HepG2 (cell line): ENCODE measurements around the gene RDH14. TPM values are rescaled to one million over a fixed set of nuclear protein-coding genes. Genes with fewer than 3 reads are reported as not detected.

ENCODE experiments used
- ERF ChIP-seq: IDR thresholded peaks from 2 replicates; pipeline ENCODE4 v1.6.1; 2018; ENCODE audit warnings: missing biosample characterization, missing genetic modification reagents
- EZH2 ChIP-seq: conservative IDR thresholded peaks from 2 replicates; pipeline ENCODE4 v1.6.1; 2012; ENCODE audit warnings: mild to moderate bottlenecking, low read depth, low read length, moderate library complexity
- FOXA1 ChIP-seq, 2 experiments: fragments of 450-650 bp in 1 of 2; sonication (generic) in 1 of 2; formaldehyde crosslinking in 1 of 2; IDR thresholded peaks; 2 replicates each; pipeline versions ENCODE4 v1.4.0 to v1.6.1; 2016 to 2020; ENCODE audit warnings: missing genetic modification reagents in 1 of 2
- JUNB ChIP-seq: sonication (generic); formaldehyde crosslinking; IDR thresholded peaks from 2 replicates; pipeline ENCODE4 v1.8.0; 2022; ENCODE audit warnings: missing genetic modification reagents, mild to moderate bottlenecking, borderline replicate concordance
- MATR3 ChIP-seq: sonication (generic); formaldehyde crosslinking; IDR thresholded peaks from 2 replicates; pipeline ENCODE4 v1.4.0; 2020; ENCODE audit warnings: missing genetic modification reagents
- MTA3 ChIP-seq: sonication (generic); formaldehyde crosslinking; IDR thresholded peaks from 2 replicates; pipeline ENCODE4 v1.4.0; 2020; ENCODE audit warnings: missing genetic modification reagents
- NFKBIZ ChIP-seq: IDR thresholded peaks from 2 replicates; pipeline ENCODE4 v1.6.1; 2018; ENCODE audit warnings: missing genetic modification reagents, missing compliant biosample characterization
- POLR2AphosphoS5 ChIP-seq: IDR thresholded peaks from 2 replicates; pipeline ENCODE4 v1.6.1; 2012; ENCODE audit warnings: low read depth, low read length
- RXRB ChIP-seq: IDR thresholded peaks from 2 replicates; pipeline ENCODE4 v1.6.1; 2016; ENCODE audit warnings: borderline replicate concordance, missing genetic modification reagents, missing compliant biosample characterization
- SNAI1 ChIP-seq: sonication (generic); formaldehyde crosslinking; IDR thresholded peaks from 2 replicates; pipeline ENCODE4 v1.5.0; 2020; ENCODE audit warnings: mild to moderate bottlenecking, missing genetic modification reagents, borderline replicate concordance
- SOX13 ChIP-seq, 3 experiments: fragments of 450-650 bp in 1 of 3; sonication (generic) in 1 of 3; formaldehyde crosslinking in 1 of 3; IDR thresholded peaks in 2 of 3; conservative IDR thresholded peaks in 1 of 3; 2 replicates each; pipeline versions ENCODE4 v1.5.0 to v1.6.1; 2016 to 2020; ENCODE audit warnings: antibody characterized with exemption in 1 of 3, mild to moderate bottlenecking in 1 of 3, missing compliant biosample characterization in 1 of 3, missing genetic modification reagents in 1 of 3, moderate library complexity in 1 of 3
- SP140L ChIP-seq: sonication (generic); formaldehyde crosslinking; IDR thresholded peaks from 2 replicates; pipeline ENCODE4 v1.4.0; 2020; ENCODE audit warnings: missing genetic modification reagents, borderline replicate concordance
- TAF15 ChIP-seq: fragments of 200-400 bp; formaldehyde crosslinking; IDR thresholded peaks from one replicate; pipeline ENCODE4 v1.6.1; 2018; ENCODE audit warnings: mild to moderate bottlenecking, low read depth, low read length; ENCODE audit not compliant: poor library complexity, severe bottlenecking
- U2AF1 ChIP-seq: fragments of 200-400 bp; formaldehyde crosslinking; optimal IDR thresholded peaks from 2 replicates; pipeline ENCODE3; 2017; ENCODE audit warnings: mild to moderate bottlenecking, low read depth, low read length
- ZFP62 ChIP-seq: sonication (generic); formaldehyde crosslinking; IDR thresholded peaks from 2 replicates; pipeline ENCODE4 v1.4.0; 2020; ENCODE audit warnings: missing genetic modification reagents
- ZNF317 ChIP-seq: sonication (generic); formaldehyde crosslinking; IDR thresholded peaks from 2 replicates; pipeline ENCODE4 v1.5.0; 2020; ENCODE audit warnings: mild to moderate bottlenecking, missing genetic modification reagents
- ZNF451 ChIP-seq: sonication (generic); formaldehyde crosslinking; IDR thresholded peaks from 2 replicates; pipeline ENCODE4 v1.5.0; 2020; ENCODE audit warnings: mild to moderate bottlenecking, missing genetic modification reagents
- ZNF563 ChIP-seq: sonication (generic); formaldehyde crosslinking; IDR thresholded peaks from 2 replicates; pipeline ENCODE4 v1.8.0; 2022; ENCODE audit warnings: mild to moderate bottlenecking, moderate library complexity, missing genetic modification reagents
- ZNF75D ChIP-seq: sonication (generic); formaldehyde crosslinking; IDR thresholded peaks from 2 replicates; pipeline ENCODE4 v1.8.1; 2023; ENCODE audit warnings: missing genetic modification reagents, mild to moderate bottlenecking, borderline replicate concordance
- ZSCAN30 ChIP-seq: sonication (generic); formaldehyde crosslinking; IDR thresholded peaks from 2 replicates; pipeline ENCODE4 v1.5.0; 2020; ENCODE audit warnings: mild to moderate bottlenecking, missing genetic modification reagents
- polyA plus RNA-seq, 8 experiments: library from polyadenylated mRNA; depleted of rRNA in 3 of 8; stranded (reverse) in 7 of 8; unstranded in 1 of 8; fragments of >200 nt; fragmentation: Illumina TruSeq in 4 of 8; extraction: Trizol in 4 of 8; gene quantifications; 2 replicates each; pipeline versions ENCODE4 v1.2.1 to v1.2.3, GENCODE V29; 2011 to 2016; ENCODE audit warnings: low read depth in 4 of 8, missing spikeins in 1 of 8, mixed read lengths in 1 of 8; ENCODE audit not compliant: insufficient read depth in 1 of 8
- total RNA-seq, 5 experiments: library from RNA; depleted of rRNA; stranded (reverse); fragments of >200 nt; fragmentation: Illumina TruSeq; extraction: Trizol; gene quantifications; 2 replicates each; pipeline ENCODE4 v1.2.3, GENCODE V29; 2016; ENCODE audit warnings: low read depth in 1 of 5
- TF ChIP-seq, protein P1 (sequence below): sonication (generic); formaldehyde crosslinking; IDR thresholded peaks from 2 replicates; pipeline ENCODE4 v1.4.0; 2020; ENCODE audit warnings: missing genetic modification reagents

Gene RDH14
- total and polyA plus RNA-seq, 2 of the 13 experiments (the other 11 are each of a cell fraction or from before 2014, with no cell fraction given), result 27.4 to 39.9 TPM

DNA sequence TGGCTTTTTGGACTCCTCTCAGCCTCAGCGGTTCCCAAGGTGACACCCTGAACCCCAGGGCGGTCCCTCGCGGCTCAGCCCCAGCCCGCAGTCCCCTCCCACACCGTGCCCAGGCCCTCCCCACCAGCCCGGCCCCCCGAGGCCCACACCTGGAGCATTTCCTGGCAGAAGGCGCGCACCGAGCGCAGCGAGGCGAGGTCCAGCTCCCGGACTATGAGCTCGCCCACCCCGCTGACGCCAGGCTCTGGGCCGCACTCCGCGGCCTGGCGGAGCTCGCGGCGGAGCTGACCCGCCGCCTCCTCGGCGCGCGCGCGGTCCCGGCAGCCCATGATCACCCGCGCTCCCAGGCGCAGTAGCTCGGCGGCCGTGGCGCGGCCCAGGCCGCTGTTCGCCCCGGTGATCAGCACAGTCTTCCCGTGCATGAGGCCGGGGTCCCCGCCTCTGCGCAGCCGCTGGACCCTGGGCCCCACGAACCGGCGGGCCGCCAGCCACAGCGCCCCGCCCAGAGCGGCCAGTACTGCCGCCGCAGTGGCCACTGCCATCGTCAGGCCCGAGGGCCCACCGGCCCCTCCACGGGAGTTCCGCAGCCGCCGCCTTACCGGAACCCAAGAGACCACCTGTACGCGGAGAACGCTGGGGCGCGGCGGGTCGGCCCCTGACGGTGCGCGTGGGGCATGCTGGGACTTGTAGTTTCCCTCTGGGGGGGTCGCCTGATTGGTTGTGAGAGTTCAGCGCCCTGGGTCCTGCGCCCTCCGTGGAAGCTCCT, at the start of gene RDH14 (continued):
- no peak for TF ChIP-seq ZSCAN30
- 0 out of 2 replicates have a peak, but pooled peaks have one; percentile 49 for TF ChIP-seq SNAI1 (CRISPR knock-in tag)
- no peak for TF ChIP-seq ZFP62 (CRISPR knock-in tag)
- TF ChIP-seq RXRB (CRISPR knock-in tag), result peak; percentile 67
- TF ChIP-seq NFKBIZ (CRISPR knock-in tag), result 0 out of 2 replicates have a peak, but pooled peaks have one; percentile 71
- peak; percentile 87 for TF ChIP-seq TAF15
- TF ChIP-seq JUNB, result no peak; the same call in 1 of the 2 replicates
- TF ChIP-seq POLR2AphosphoS5, result no peak
- TF ChIP-seq, protein P1, sequence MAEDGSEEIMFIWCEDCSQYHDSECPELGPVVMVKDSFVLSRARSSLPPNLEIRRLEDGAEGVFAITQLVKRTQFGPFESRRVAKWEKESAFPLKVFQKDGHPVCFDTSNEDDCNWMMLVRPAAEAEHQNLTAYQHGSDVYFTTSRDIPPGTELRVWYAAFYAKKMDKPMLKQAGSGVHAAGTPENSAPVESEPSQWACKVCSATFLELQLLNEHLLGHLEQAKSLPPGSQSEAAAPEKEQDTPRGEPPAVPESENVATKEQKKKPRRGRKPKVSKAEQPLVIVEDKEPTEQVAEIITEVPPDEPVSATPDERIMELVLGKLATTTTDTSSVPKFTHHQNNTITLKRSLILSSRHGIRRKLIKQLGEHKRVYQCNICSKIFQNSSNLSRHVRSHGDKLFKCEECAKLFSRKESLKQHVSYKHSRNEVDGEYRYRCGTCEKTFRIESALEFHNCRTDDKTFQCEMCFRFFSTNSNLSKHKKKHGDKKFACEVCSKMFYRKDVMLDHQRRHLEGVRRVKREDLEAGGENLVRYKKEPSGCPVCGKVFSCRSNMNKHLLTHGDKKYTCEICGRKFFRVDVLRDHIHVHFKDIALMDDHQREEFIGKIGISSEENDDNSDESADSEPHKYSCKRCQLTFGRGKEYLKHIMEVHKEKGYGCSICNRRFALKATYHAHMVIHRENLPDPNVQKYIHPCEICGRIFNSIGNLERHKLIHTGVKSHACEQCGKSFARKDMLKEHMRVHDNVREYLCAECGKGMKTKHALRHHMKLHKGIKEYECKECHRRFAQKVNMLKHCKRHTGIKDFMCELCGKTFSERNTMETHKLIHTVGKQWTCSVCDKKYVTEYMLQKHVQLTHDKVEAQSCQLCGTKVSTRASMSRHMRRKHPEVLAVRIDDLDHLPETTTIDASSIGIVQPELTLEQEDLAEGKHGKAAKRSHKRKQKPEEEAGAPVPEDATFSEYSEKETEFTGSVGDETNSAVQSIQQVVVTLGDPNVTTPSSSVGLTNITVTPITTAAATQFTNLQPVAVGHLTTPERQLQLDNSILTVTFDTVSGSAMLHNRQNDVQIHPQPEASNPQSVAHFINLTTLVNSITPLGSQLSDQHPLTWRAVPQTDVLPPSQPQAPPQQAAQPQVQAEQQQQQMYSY (CRISPR knock-in tag), result no peak
- peak; percentile 70 for TF ChIP-seq ZNF317 (CRISPR knock-in tag)
- peak; percentile 90; the same call in 1 of the 2 replicates for TF ChIP-seq ZNF451 (CRISPR knock-in tag)
- TF ChIP-seq MATR3 (CRISPR knock-in tag), result no peak
- no peak for TF ChIP-seq SOX13 (IDR thresholded peaks at IDR 0.05)
- TF ChIP-seq SOX13 (CRISPR knock-in tag; conservative IDR thresholded peaks at IDR 0.05 in 1 of 2, IDR thresholded peaks at IDR 0.05 in 1 of 2), result peak in 1 of 2 experiments; percentile 62; a peak in 1 of 4 replicates
- TF ChIP-seq ZNF75D (CRISPR knock-in tag), result no peak
- no peak for TF ChIP-seq MTA3 (CRISPR knock-in tag)
- TF ChIP-seq ZNF563, result peak; percentile 99
- TF ChIP-seq EZH2, result no peak
- TF ChIP-seq FOXA1 (IDR thresholded peaks at IDR 0.05), result no peak
- TF ChIP-seq FOXA1 (CRISPR knock-in tag; IDR thresholded peaks at IDR 0.05), result peak; percentile 21; the same call in 1 of the 2 replicates
- TF ChIP-seq SP140L (CRISPR knock-in tag), result 0 out of 2 replicates have a peak, but pooled peaks have one; percentile 11
- TF ChIP-seq ERF (CRISPR knock-in tag), result no peak; the same call in 1 of the 2 replicates
- TF ChIP-seq U2AF1, result peak; percentile 86
